IMR-90 (cell line): Measurements from ENCODE around the gene D2HGDH. TPM values are rescaled to one million over a fixed set of nuclear protein-coding genes. Genes with fewer than 3 reads are reported as not detected.

Experiments used
- ATAC-seq: fragments of 200-7000 bp; cut with Tn5 transposase; 2 replicates; pipeline ENCODE4 v1.9.1; 2020; ENCODE audit warnings: low read depth, mild to moderate bottlenecking, moderate library complexity
- BruUV-seq: library from RNA; stranded (reverse); fragments of 400-500 nt; replicated peaks from 2 replicates; lab custom pipeline; 2021; lab: Mats Ljungman, UMichigan
- CTCF ChIA-PET: fragments of 300-600 bp; formaldehyde crosslinking; extraction: SDS; loops from one replicate; lab custom pipeline; 2021; ENCODE audit warnings: antibody characterized with exemption; lab: Yijun Ruan, JAX
- POLR2A ChIA-PET: fragments of 300-600 bp; sonication (Branson Sonifier 250); formaldehyde crosslinking; loops from one replicate; lab custom pipeline; 2022; ENCODE audit warnings: antibody characterized with exemption; ENCODE audit not compliant: unreplicated experiment; lab: Charles Lee
- DNase-seq: peaks from one replicate; pipeline ENCODE4 v3.0.0; 2013
- H2AFZ ChIP-seq: replicated peaks from 2 replicates; pipeline ENCODE3; 2013; ENCODE audit warnings: low read length, mild to moderate bottlenecking; ENCODE audit not compliant: poor library complexity
- H2AK5ac ChIP-seq: 2 replicates; pipeline ENCODE4 v1.6.1; 2013; ENCODE audit warnings: low read depth, low read length, inconsistent platforms
- H2AK9ac ChIP-seq: replicated peaks from 2 replicates; pipeline ENCODE3; 2013; ENCODE audit warnings: mild to moderate bottlenecking, low read depth, low read length, moderate library complexity; ENCODE audit not compliant: poor library complexity
- H2BK120ac ChIP-seq: 2 replicates; pipeline ENCODE4 v1.6.1; 2013; ENCODE audit warnings: low read depth, low read length, inconsistent platforms
- H2BK15ac ChIP-seq: 3 replicates; pipeline ENCODE4 v1.6.1; 2013; ENCODE audit warnings: low read depth, low read length, inconsistent platforms
- H2BK20ac ChIP-seq: 2 replicates; pipeline ENCODE4 v1.6.1; 2013; ENCODE audit warnings: low read depth, mild to moderate bottlenecking, inconsistent platforms, low read length, moderate library complexity
- H2BK5ac ChIP-seq: 2 replicates; pipeline ENCODE4 v1.6.1; 2013; ENCODE audit warnings: mild to moderate bottlenecking, low read depth, low read length, inconsistent platforms; ENCODE audit not compliant: poor library complexity, severe bottlenecking
- H3K14ac ChIP-seq: replicated peaks from 2 replicates; pipeline ENCODE4 v1.6.1; 2013; ENCODE audit warnings: low read depth, low read length, inconsistent platforms
- H3K18ac ChIP-seq: 2 replicates; pipeline ENCODE4 v1.6.1; 2013; ENCODE audit warnings: low read depth, low read length, control low read depth
- H3K23ac ChIP-seq: 2 replicates; pipeline ENCODE4 v1.6.1; 2013; ENCODE audit warnings: low read depth, low read length, inconsistent platforms
- H3K27ac ChIP-seq: 2 replicates; pipeline ENCODE4 v1.5.1; 2013; ENCODE audit warnings: mild to moderate bottlenecking, control low read depth, low read length; ENCODE audit not compliant: insufficient read depth
- H3K27me3 ChIP-seq: 2 replicates; pipeline ENCODE4 v1.6.1; 2013; ENCODE audit warnings: low read length; ENCODE audit not compliant: control insufficient read depth, insufficient read depth
- H3K36me3 ChIP-seq: 2 replicates; pipeline ENCODE4 v1.6.1; 2013; ENCODE audit warnings: low read length, mixed read lengths; ENCODE audit not compliant: control insufficient read depth, insufficient read depth
- H3K4ac ChIP-seq: 2 replicates; pipeline ENCODE4 v1.6.1; 2013; ENCODE audit warnings: low read depth, low read length, inconsistent platforms
- H3K4me1 ChIP-seq: 2 replicates; pipeline ENCODE4 v1.6.1; 2013; ENCODE audit warnings: low read length, mixed read lengths; ENCODE audit not compliant: control insufficient read depth, insufficient read depth
- H3K4me2 ChIP-seq: 2 replicates; pipeline ENCODE4 v1.6.1; 2013; ENCODE audit warnings: low read depth, mild to moderate bottlenecking, control low read depth, low read length, moderate library complexity
- H3K4me3 ChIP-seq: 2 replicates; pipeline ENCODE4 v1.5.1; 2013; ENCODE audit warnings: low read depth, mild to moderate bottlenecking, control low read depth, low read length, moderate library complexity; ENCODE audit not compliant: insufficient read depth
- H3K56ac ChIP-seq: 2 replicates; pipeline ENCODE4 v1.6.1; 2013; ENCODE audit warnings: low read length, inconsistent platforms; ENCODE audit not compliant: insufficient read depth; ENCODE audit errors: extremely low read depth
- H3K79me1 ChIP-seq, 2 experiments: 2 replicates each; pipeline ENCODE4 v1.6.1; 2013; ENCODE audit warnings: low read length in 2 of 2, inconsistent platforms in 1 of 2, low read depth in 1 of 2
- H3K9ac ChIP-seq: 2 replicates; pipeline ENCODE4 v1.6.1; 2013; ENCODE audit warnings: low read depth, low read length, control low read depth
- H3K9me1 ChIP-seq: 2 replicates; pipeline ENCODE4 v1.6.1; 2013; ENCODE audit warnings: low read length, inconsistent platforms; ENCODE audit not compliant: insufficient read depth
- H3K9me3 ChIP-seq: 2 replicates; pipeline ENCODE4 v1.6.1; 2013; ENCODE audit warnings: low read length; ENCODE audit not compliant: control insufficient read depth, insufficient read depth
- H4K20me1 ChIP-seq: 2 replicates; pipeline ENCODE4 v1.6.1; 2013; ENCODE audit warnings: low read length, inconsistent platforms; ENCODE audit not compliant: insufficient read depth
- H4K5ac ChIP-seq: 2 replicates; pipeline ENCODE4 v1.6.1; 2013; ENCODE audit warnings: mild to moderate bottlenecking, low read depth, low read length, control low read depth
- H4K8ac ChIP-seq, 2 experiments: 2 replicates each; pipeline ENCODE4 v1.6.1; 2013; ENCODE audit warnings: low read depth in 2 of 2, low read length in 2 of 2, control low read depth in 1 of 2, inconsistent platforms in 1 of 2
- H4K91ac ChIP-seq: 2 replicates; pipeline ENCODE4 v1.6.1; 2013; ENCODE audit warnings: low read depth, low read length, inconsistent platforms; ENCODE audit not compliant: insufficient read depth
- BHLHE40 ChIP-seq: fragments of 150-350 bp; IDR thresholded peaks from 2 replicates; pipeline ENCODE4 v1.6.1; 2016; ENCODE audit warnings: mild to moderate bottlenecking, low read depth, low read length
- CEBPB ChIP-seq: IDR thresholded peaks from 2 replicates; pipeline ENCODE4 v1.6.1; 2012; ENCODE audit warnings: low read depth, low read length, improper control_type of control experiment
- CHD1 ChIP-seq: IDR thresholded peaks from 2 replicates; pipeline ENCODE4 v1.6.1; 2012; ENCODE audit warnings: low read depth, low read length, improper control_type of control experiment
- ELK1 ChIP-seq: fragments of 150-350 bp; IDR thresholded peaks from 2 replicates; pipeline ENCODE4 v1.6.1; 2016; ENCODE audit warnings: low read depth, mild to moderate bottlenecking, low read length, moderate library complexity, borderline replicate concordance
- FOS ChIP-seq: fragments of 150-350 bp; IDR thresholded peaks from 2 replicates; pipeline ENCODE4 v1.6.1; 2016; ENCODE audit warnings: low read depth, low read length
- MAFK ChIP-seq: IDR thresholded peaks from 2 replicates; pipeline ENCODE4 v1.6.1; 2012; ENCODE audit warnings: low read depth, low read length, improper control_type of control experiment
- MXI1 ChIP-seq: IDR thresholded peaks from 2 replicates; pipeline ENCODE4 v1.6.1; 2012; ENCODE audit warnings: low read depth, mild to moderate bottlenecking, low read length, moderate library complexity, borderline replicate concordance
- NFE2L2 ChIP-seq: fragments of 150-350 bp; IDR thresholded peaks from 2 replicates; pipeline ENCODE4 v1.6.1; 2016; ENCODE audit warnings: low read depth, mild to moderate bottlenecking, low read length
- POLR2A ChIP-seq: IDR thresholded peaks from 2 replicates; pipeline ENCODE4 v1.6.1; 2012; ENCODE audit warnings: mild to moderate bottlenecking, low read depth, low read length
- RAD21 ChIP-seq: IDR thresholded peaks from 2 replicates; pipeline ENCODE4 v1.6.1; 2012; ENCODE audit warnings: low read length, improper control_type of control experiment
- RCOR1 ChIP-seq: IDR thresholded peaks from 2 replicates; pipeline ENCODE4 v1.6.1; 2012; ENCODE audit warnings: mild to moderate bottlenecking, low read length, improper control_type of control experiment; ENCODE audit not compliant: insufficient replicate concordance
- RFX5 ChIP-seq: IDR thresholded peaks from 2 replicates; pipeline ENCODE4 v1.8.0; 2012; ENCODE audit warnings: low read depth, mild to moderate bottlenecking, low read length, moderate library complexity
- SMC3 ChIP-seq: fragments of 150-350 bp; IDR thresholded peaks from 2 replicates; pipeline ENCODE4 v1.6.1; 2016; ENCODE audit warnings: low read depth, mild to moderate bottlenecking, antibody characterized with exemption, low read length, moderate library complexity
- USF2 ChIP-seq: fragments of 150-350 bp; IDR thresholded peaks from 2 replicates; pipeline ENCODE4 v1.6.1; 2017; ENCODE audit warnings: mild to moderate bottlenecking, antibody characterized with exemption, low read length, low read depth
- WGBS, 2 experiments: methylation state at CpG; one replicate each; pipeline versions ENCODE4 v1.1.5 to v1.1.7; 2013; ENCODE audit warnings: missing lambda C conversion rate in 2 of 2; ENCODE audit not compliant: insufficient read length in 1 of 2; ENCODE audit errors: extremely low coverage in 2 of 2; 5-methylcytosine and 5-hydroxymethylcytosine counted together
- dilution Hi-C: fragments of 300-500 bp; cut with HindIII; formaldehyde crosslinking; loops from one replicate; pipeline ENCODE4 v1.14.3; 2018; ENCODE audit warnings: low sequenced_read_pairs; ENCODE audit not compliant: unreplicated experiment
- in situ Hi-C: fragments of 300-500 bp; cut with MboI; formaldehyde crosslinking; loops from 3 replicates; pipeline ENCODE4 v1.14.3; 2019; ENCODE audit warnings: low sequenced_read_pairs, inconsistent platforms, mixed read lengths
- intact Hi-C: fragments of 100-400 bp; cut with micrococcal nuclease; formaldehyde crosslinking; loops from 2 replicates; pipeline ENCODE4 v1.10.0; 2022
- polyA plus RNA-seq, 3 experiments: library from polyadenylated mRNA; depleted of rRNA; stranded (reverse); fragments of >200 nt; gene quantifications; 2 replicates each; pipeline ENCODE4 v1.2.3, GENCODE V29; 2012; ENCODE audit warnings: low replicate concordance in 1 of 3
- total RNA-seq: library from RNA; depleted of rRNA; stranded (reverse); fragments of >200 nt; gene quantifications from 2 replicates; pipeline ENCODE4 v1.2.3, GENCODE V29; 2012
- TF ChIP-seq, protein P1 (sequence below): conservative IDR thresholded peaks from 2 replicates; pipeline ENCODE4 v1.5.1; 2012; ENCODE audit warnings: mild to moderate bottlenecking, low read depth, low read length, improper control_type of control experiment

Gene D2HGDH
- total and polyA plus RNA-seq, 2 of the 4 experiments (the other 2 are of a cell fraction) = 6.3 to 22.1 TPM

- Histone ChIP-seq H2AK5ac (no peak overlapping the region), H2BK120ac (no peak overlapping the region), H4K8ac (no peak overlapping the region), H3K4me2 (no peak overlapping the region), H2AK9ac (no peak overlapping the region), H2AFZ (peak overlapping the region; percentile 49), H3K9me1 (no peaks in the 10 kb centered on the region), H3K36me3 (no peaks in the 10 kb centered on the region), H3K27ac (no peak overlapping the region), H3K23ac (no peak overlapping the region), H3K79me1 (no peaks in the 10 kb centered on the region), H3K27me3 (peaks cover 16% of the 10 kb centered on the region), H3K4me3 (no peak overlapping the region), H2BK15ac (no peak overlapping the region), H3K9ac (no peak overlapping the region), H3K18ac (no peak overlapping the region), H4K5ac (no peak overlapping the region), H3K9me3 (no peaks in the 10 kb centered on the region), H2BK5ac (no peak overlapping the region), H3K14ac (no peak overlapping the region), H3K4ac (no peak overlapping the region), H3K56ac (no peak overlapping the region), H4K20me1 (no peaks in the 10 kb centered on the region; the same call in 1 of the 2 replicates), H3K4me1 (peaks cover 3% of the 10 kb centered on the region; the same call in 1 of the 2 replicates), H4K91ac (no peak overlapping the region), H2BK20ac (no peak overlapping the region)
- intact Hi-C loops (no loop called here), dilution Hi-C loops (no loop called here), in situ Hi-C loops (no loop called here)
- no TSS peak for BruUV-seq
- CTCF ChIA-PET = no interaction called here
- 63% methylated on average over 11 of the region's 29 CpGs; no CpG with 5 or more reads in 1 of the 2 experiments for WGBS, 2 experiments
- no peak for ATAC-seq
- no peak for DNase-seq
- POLR2A ChIA-PET = no interaction called here
- no peak for TF ChIP-seq RCOR1
- TF ChIP-seq BHLHE40 = no peak
- TF ChIP-seq MXI1 = no peak
- no peak for TF ChIP-seq SMC3
- TF ChIP-seq RAD21 = no peak
- TF ChIP-seq FOS = no peak
- TF ChIP-seq CHD1 = no peak
- no peak for TF ChIP-seq ELK1
- TF ChIP-seq USF2 = no peak
- TF ChIP-seq, protein P1, sequence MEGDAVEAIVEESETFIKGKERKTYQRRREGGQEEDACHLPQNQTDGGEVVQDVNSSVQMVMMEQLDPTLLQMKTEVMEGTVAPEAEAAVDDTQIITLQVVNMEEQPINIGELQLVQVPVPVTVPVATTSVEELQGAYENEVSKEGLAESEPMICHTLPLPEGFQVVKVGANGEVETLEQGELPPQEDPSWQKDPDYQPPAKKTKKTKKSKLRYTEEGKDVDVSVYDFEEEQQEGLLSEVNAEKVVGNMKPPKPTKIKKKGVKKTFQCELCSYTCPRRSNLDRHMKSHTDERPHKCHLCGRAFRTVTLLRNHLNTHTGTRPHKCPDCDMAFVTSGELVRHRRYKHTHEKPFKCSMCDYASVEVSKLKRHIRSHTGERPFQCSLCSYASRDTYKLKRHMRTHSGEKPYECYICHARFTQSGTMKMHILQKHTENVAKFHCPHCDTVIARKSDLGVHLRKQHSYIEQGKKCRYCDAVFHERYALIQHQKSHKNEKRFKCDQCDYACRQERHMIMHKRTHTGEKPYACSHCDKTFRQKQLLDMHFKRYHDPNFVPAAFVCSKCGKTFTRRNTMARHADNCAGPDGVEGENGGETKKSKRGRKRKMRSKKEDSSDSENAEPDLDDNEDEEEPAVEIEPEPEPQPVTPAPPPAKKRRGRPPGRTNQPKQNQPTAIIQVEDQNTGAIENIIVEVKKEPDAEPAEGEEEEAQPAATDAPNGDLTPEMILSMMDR = no peak
- TF ChIP-seq POLR2A = no peak
- no peak for TF ChIP-seq RFX5
- no peak for TF ChIP-seq CEBPB
- no peak for TF ChIP-seq MAFK
- TF ChIP-seq NFE2L2 = no peak
Measured at GRCh38 chr2:241809383-241810306, 75.2 kb downstream of the D2HGDH start.
